Measurements from ENCODE around the gene MYPOP.

- TF ChIP-seq EZH2phosphoT487 (IDR thresholded peaks at IDR 0.05; ENCODE audit: borderline replicate concordance, low read length) (no peak), CTCF (IDR thresholded peaks at IDR 0.05; ENCODE audit: low read depth, low read length, poor library complexity, severe bottlenecking) (no peak)
These were observed 41.8 kb downstream of the MYPOP start for GRCh38 chr19:45860359-45861259.

All from DOHH2 (cell line).